ENCODE measurements around the gene NUP42.
"Not testable (repeated sequence)": the region's sequence is repeated elsewhere in the genome, so short reads cannot be mapped to it uniquely, and the experiment has no call there.

The NUP42 gene, protein sequence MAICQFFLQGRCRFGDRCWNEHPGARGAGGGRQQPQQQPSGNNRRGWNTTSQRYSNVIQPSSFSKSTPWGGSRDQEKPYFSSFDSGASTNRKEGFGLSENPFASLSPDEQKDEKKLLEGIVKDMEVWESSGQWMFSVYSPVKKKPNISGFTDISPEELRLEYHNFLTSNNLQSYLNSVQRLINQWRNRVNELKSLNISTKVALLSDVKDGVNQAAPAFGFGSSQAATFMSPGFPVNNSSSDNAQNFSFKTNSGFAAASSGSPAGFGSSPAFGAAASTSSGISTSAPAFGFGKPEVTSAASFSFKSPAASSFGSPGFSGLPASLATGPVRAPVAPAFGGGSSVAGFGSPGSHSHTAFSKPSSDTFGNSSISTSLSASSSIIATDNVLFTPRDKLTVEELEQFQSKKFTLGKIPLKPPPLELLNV

DNA sequence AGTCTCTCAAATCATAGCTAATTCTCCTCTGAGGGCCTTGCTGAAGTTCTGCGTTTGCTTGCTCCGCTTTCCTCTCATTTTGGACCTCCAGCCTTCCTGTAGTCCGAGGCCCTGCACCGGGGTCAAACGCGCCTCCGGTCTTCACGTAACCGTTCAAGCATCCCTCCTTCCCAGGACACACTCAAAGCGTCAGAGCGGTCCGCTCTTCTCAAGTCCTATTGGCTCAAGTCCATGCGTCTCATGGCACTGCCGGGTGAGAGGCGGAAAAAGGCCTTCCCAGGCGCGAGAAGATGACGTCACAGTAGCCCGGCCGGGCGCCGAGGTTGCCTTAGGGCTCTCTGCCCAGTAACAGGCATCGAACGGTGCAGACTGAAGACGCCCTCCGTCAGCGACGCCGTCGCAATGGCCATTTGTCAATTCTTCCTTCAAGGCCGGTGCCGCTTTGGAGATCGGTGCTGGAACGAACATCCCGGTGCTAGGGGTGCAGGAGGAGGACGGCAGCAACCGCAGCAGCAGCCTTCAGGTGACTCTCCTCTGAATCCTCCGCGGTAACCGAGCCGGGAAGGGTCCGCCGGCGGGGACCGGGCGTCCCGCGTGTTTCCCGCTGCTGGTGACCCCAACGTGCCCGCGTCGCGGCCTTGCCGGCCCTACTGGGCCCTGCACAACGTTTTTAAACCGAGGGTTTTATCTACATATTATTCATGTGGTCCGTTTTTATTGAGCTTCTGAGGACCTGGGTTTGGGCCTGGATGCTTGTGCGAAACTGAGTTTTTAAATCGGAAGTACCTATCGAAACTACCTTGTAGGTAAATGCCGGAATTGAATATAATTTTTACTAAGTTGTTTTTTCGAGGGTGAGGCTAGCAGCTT lies at the start of gene NUP42:
Gene NUP42, plus strand, starts transcription at position 365 of the 870 bp plus-strand sequence. Its CDS starts 38 bp downstream, at position 403.
- peak; percentile 93 for DNase-seq

GRCh38 chr7:23133797-23134196 lies 48.1 kb upstream of the NUP42 start:
- no peak for DNase-seq

GRCh38 chr7:23135755-23136154 lies 46.1 kb upstream of the NUP42 start:
- no peak for DNase-seq

DNA sequence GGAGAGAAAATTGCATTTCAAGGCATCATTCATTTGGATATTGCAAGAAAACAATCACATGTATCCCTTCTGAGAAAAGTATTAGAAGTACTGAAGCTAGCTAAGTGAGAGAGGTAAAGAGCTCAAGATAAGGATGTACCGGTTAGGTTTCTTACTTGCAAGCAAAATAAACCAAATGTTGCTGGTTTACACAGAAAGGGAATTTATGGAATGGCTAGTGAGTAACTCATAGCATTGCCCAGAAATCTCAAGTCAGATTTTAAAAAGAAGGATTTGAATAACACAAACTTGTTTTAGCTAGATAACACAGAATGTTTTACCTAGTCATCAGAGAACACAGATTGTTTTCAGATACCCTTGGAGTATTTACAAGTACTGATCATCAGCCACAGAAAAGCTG lies 45.6 kb upstream of the NUP42 start:
- DNase-seq = no peak

DNA sequence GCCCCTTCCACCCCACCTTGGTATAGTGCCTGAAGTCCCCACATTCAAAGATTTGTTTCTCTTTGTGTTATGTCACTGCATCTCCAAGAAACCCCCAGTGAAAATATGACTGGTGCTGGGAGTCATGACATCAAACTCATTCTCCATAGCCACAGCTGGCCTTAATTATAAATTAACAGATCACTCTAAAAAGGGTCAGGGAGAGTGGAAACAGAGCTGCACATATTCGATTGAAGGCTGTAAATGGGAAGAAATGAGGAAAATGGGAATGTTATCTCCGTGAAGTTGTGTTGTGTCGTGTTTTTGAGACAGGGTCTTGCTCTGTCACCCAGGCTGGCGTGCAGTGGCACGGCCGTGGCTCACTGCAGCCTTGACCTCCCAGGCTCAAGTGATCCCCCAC lies 24.2 kb upstream of the NUP42 start:
- no peak for DNase-seq

DNA sequence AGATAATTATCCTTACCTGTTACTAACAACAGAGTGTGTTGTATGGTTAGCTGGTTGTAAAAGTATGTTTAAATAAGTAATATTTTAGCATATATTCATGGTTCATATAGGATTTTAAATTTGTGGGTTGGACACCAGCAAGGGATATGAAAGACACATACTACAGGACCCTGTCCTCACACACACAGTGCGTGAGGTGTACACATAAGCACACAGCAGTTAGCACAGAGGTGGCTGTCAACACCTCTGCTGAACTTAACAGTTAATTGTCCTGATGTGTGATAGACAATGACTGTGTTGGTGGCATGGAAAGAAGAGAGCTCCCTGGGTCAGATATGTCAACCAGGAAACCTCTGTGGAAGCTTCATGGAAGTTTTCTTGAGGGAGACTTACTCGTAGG lies 23.3 kb upstream of the NUP42 start:
- no peak for DNase-seq

GRCh38 chr7:23161482-23161881 lies 20.4 kb upstream of the NUP42 start:
- no peak for DNase-seq

- no peak for DNase-seq
Observed at GRCh38 chr7:23164846-23165245, 17.0 kb upstream of the NUP42 start.

GRCh38 chr7:23165316-23165715 lies 16.5 kb upstream of the NUP42 start:
- no peak for DNase-seq

DNA sequence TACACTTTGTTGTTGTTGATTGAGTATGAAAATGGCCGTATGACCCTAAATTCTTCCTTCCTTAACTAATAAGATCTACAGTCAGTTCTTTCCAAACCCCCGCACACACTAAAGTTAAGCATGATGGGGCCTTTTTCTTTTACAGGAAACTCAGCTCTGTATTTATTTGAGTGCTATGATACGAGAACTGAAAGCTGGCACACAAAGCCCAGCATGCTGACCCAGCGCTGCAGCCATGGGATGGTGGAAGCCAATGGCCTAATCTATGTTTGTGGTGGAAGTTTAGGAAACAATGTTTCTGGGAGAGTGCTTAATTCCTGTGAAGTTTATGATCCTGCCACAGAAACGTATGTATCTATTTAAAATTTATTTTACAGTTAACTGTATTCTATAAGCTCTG lies 14.2 kb upstream of the NUP42 start:
- no peak for DNase-seq

- no peak for DNase-seq
Observed at GRCh38 chr7:23168111-23168885, 13.6 kb upstream of the NUP42 start.

- no peak for DNase-seq
Observed at GRCh38 chr7:23175938-23176337, 5.9 kb upstream of the NUP42 start.

- no peak for DNase-seq
Observed at GRCh38 chr7:23183279-23184012, 1.6 kb downstream of the NUP42 start.

GRCh38 chr7:23184291-23184690 lies 2.4 kb downstream of the NUP42 start:
- DNase-seq = no peak

DNA sequence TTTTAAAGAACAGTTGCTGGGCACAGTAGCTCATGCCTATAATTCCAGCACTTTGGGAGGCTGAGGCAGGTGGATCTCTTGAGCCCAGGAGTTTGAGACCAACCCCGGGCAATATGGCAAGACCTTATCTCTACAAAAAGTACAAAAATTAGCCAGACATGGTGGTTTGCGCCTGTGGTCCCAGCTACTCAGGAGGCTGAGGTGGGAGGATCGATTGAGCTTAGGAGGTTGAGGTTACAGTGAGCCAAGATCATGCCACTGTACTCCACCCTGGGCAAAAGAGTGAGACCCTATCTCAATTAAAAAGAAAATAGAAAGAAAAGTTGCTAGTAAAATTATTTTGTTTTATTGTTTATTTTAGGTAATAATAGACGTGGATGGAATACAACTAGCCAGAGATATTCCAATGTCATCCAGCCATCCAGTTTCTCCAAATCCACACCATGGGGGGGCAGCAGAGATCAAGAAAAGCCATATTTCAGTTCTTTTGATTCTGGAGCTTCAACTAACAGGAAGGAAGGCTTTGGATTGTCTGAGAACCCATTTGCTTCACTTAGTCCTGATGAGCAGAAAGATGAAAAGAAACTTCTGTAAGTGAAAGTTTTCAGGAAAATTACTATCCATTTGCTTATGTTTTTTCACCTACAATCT lies 3.0 kb downstream of the NUP42 start:
- DNase-seq = no peak

DNA sequence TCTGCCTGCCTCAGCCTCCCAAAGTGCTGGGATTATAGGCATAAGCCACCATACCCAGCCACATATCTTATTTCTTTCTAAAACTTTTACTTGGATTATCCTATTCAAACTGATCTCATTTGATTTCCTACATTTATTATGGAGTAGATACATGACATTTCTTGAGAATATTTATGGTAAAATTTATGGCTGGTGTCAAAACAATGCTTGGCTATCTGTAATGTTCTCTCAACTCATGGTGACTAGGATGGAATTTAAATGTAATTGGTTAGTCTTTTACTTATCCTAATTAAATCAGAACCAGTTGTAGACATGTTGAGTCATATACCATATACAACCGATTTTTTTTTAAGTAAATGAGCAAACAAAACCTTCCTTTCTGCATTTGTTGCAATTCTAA lies 4.1 kb downstream of the NUP42 start:
- DNase-seq = no peak

DNA sequence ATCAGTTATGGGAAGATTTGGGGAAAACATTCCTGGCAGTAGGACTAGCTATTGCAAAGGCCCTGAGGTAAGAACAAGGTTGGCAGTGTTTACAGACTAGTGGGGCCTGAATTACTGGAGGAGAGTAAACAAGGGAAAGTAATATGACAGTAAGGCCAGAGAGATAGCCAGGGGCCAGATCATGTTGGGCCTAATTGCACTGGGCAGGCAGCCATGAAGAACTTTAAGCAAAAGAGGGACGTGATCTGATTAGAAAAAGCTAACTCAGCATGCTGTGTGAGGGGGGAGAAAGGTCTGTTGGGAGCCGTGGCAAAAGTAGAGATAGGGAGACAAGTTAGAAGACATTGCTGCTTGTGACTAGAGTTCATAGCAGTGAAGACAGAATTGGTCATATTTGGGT lies 9.2 kb downstream of the NUP42 start:
- no peak for DNase-seq

GRCh38 chr7:23193650-23194227 lies 11.9 kb downstream of the NUP42 start:
- DNase-seq = not testable (repeated sequence)

- DNase-seq = no peak
Observed at GRCh38 chr7:23196306-23196705, 14.5 kb downstream of the NUP42 start.

DNA sequence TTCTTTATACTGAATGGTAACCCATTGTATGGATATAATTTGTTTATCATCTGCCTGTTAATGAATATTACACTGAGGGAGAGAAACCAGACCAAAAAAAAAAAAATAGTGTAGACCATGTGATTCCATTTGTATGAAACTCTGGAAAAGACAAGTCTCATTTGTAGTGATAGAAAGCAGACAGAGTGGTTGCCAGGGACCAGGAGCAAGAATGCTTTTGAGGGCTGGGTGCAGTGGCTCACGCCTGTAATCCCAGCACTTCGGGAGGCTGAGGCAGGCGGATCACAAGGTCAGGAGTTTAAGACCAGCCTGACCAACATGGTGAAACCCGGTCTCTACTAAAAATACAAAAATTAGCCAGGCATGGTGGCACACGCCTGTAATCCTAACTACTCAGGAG lies 15.9 kb downstream of the NUP42 start:
- DNase-seq = not testable (repeated sequence)

DNA sequence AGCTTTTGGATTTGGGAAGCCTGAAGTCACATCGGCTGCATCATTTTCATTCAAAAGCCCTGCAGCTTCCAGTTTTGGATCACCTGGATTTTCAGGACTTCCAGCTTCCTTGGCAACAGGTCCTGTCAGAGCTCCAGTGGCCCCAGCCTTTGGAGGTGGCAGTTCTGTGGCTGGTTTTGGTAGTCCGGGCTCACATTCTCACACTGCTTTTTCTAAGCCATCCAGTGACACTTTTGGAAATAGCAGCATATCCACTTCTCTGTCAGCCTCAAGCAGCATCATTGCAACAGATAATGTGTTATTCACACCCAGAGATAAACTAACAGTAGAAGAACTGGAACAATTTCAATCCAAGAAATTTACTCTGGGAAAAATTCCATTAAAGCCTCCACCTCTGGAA lies 18.5 kb downstream of the NUP42 start:
- no peak for DNase-seq

GRCh38 chr7:23204241-23204640 lies 22.4 kb downstream of the NUP42 start:
- DNase-seq = no peak

All from NCI-H1048 (cell line).